Right lung (tissue), 5 donors: Measurements from ENCODE around the gene LRRC25. TPM values are rescaled to one million over a fixed set of nuclear protein-coding genes. Genes with fewer than 3 reads are reported as not detected.

ENCODE experiments used
- DNase-seq, 2 donors: peaks; one replicate each; pipeline ENCODE4 v3.0.0-alpha.2; 2013
- polyA plus RNA-seq, 5 donors: library from polyadenylated mRNA; unstranded; fragments of 120-200 nt; gene quantifications; one replicate each; pipeline versions ENCODE4 v1.2.1 to v1.2.3, GENCODE V29; 2013; ENCODE audit warnings: inconsistent platforms in 1 of 5, low replicate concordance in 1 of 5; ENCODE audit not compliant: insufficient read length in 5 of 5, insufficient read depth in 1 of 5

The LRRC25 gene
- polyA plus RNA-seq, 5 donors, result 0.80 to 2.3 (median 1.6) TPM

DNA sequence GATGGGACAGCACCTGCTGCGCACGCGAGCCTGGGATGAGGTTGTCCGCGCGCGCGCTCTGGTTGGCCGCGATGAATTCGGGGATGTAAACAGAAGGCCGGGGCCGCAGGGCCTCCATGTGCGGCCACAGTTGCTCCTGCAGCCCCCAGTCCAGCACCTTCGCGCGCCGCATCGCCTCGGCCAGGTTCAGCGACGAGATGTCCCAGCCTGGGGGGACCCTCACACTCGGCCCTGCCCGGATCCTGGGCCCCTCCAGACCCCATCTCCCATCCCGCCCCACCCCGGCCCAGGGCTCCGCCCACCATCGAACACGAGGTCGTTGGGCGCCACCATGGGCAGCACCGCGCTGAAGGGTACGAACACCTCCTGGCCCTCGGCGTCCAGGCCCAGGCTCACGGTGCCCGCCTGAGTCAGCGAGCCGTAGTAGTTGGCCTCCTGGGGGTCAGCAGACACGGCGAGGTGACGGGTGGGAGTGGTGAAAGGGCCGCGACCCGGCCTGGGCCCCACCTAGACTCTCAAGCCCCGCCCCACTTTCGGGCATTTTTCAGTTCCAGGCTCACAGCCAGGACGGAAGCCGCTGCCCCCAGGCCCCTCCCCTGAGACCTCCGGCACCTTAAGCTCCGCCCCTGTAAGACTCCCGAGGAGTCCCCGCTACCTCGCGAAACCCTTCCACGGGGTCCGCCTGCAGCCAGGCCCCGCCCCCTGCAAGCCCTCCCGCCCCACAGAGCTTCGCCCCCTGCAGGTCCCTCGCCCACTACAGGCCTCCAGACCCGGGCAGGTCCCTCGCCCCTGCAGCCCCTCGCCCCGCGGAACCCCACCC lies 39.5 kb upstream of the LRRC25 start:
- peak; percentile 81 to 83 for DNase-seq

GRCh38 chr19:18435842-18436670 lies 38.6 kb upstream of the LRRC25 start:
- no peak for DNase-seq

GRCh38 chr19:18435178-18435841 lies 37.9 kb upstream of the LRRC25 start:
- DNase-seq, result no peak

GRCh38 chr19:18434411-18435175 lies 37.2 kb upstream of the LRRC25 start:
- DNase-seq, result no peak

DNA sequence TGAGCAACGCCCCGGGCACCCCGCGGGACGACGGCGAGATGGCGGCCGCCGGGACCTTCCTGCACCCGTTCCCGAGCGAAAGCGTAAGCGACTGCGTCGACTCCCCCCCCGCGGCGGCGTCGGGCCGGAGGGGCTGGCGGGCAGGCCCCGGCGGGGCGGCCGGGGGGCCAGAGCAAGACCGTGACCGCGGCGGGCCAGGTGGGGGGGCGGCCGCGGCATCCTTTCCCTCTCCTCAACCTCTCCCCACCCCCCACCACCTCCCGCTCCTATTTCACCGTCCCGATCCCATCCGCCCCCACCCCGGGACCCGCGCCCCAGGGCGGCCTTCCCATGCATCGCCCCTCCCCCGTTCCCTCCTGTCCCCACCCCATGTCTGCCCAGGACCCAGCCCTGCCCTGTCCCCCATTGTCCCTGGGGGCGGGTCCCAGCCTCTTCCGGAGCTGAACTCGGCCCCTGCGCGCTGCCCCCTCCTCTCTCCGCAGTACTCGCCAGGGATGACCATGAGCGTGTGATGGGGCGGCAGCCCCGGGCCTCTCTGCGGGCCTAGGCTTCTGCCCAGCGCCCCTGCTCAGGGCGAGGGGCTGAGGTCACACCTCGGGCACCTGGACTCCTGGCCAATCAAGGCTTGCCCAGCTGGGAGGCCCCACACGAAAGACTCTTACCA lies 36.4 kb upstream of the LRRC25 start:
- no peak for DNase-seq

DNA sequence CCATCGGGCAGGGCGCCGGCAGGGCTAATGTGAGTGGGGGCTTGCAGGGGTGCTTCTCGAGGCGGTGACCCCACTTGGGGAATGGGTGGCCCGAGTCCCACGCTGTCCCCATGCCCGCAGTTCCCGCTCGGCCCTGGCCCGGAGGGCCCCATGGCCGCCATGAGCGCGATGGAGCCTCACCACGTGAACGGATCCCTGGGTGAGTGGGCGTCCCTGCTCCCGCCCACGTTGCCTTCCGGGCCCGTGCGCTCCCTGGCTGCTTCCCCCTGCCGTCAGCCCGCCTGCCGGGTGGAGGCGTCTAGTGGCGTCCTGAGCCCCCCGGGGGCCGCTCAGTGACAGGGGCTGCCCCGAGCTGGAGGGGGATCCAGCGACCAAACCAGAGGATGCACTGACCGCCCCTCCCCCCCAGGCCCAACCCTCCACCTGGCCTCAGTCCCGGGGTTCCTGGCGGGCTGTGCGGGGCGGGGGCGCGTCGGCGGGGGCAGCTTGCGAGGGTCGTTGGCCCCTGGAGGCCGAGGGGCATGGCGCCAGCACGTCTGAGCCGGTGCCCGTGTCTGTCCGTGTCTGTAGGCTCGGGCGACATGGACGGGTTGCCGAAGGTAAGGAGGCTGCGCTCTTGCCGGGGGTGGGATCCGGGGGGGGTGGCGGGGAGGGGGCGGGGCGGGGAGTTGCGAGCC lies 35.7 kb upstream of the LRRC25 start:
- DNase-seq, result peak; percentile 36 to 59

- no peak for DNase-seq
Measured at GRCh38 chr19:18432275-18433014, 35.0 kb upstream of the LRRC25 start.

GRCh38 chr19:18431351-18432197 lies 34.2 kb upstream of the LRRC25 start:
- no peak for DNase-seq

- DNase-seq, result no peak
Measured at GRCh38 chr19:18430417-18431144, 33.2 kb upstream of the LRRC25 start.

GRCh38 chr19:18429717-18430416 lies 32.4 kb upstream of the LRRC25 start:
- DNase-seq, result no peak

- DNase-seq, result peak; percentile 89 to 92
Measured at GRCh38 chr19:18428787-18429674, 31.6 kb upstream of the LRRC25 start.

GRCh38 chr19:18428173-18428786 lies 30.9 kb upstream of the LRRC25 start:
- DNase-seq, result no peak

GRCh38 chr19:18427743-18428113 lies 30.3 kb upstream of the LRRC25 start:
- no peak for DNase-seq

DNA sequence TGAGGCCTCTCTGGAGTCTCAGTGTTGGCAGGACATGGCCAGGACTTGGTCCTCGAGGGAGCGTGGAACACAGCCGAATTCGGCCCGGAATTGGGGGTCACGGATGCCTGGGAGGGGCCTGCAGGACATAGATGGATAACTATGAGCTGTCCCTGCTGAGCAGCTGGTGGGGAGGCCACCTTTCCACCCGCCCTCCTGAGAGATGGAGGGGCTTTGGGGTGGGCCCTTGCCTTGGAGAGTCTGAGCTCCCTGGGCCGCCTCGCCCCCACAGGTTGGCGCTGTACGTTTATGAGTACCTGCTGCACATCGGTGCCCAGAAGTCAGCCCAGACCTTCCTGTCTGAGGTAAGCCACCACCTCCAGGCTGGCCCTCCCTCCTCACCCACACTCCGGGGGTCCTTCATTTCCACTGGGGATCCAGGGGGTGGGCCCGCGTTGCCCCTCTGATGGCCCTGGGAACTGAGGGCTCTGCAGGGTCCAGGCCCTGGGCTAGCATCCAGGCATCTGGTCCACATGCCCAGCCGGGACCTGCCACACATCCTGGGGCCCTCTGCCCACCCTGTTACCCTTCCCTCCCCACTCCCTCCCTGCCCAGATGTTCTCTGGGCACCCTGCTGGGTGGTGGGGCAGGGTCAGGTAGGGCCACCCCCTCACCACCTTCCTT lies 29.8 kb upstream of the LRRC25 start:
- DNase-seq, result no peak

DNA sequence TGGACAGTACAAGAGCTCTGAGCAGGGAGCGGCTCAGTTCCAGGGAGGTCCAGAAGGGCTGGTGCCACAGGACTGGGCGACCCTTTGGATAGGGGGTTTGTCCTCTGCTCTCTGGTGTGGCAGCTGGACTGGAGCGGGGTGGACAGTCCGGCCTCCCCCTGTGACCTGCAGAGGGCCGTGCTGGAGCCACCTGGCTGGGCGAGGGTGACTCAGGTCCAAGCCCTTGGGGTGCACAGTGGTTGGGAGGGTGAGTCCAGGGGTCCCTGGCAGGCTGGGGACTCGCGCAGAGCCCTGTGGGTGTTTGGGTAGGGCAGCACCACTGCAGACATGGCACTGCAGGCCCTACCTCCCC lies 29.0 kb upstream of the LRRC25 start:
- no peak for DNase-seq
